ENCODE results near the gene ETS1.

Gene ETS1

DNA sequence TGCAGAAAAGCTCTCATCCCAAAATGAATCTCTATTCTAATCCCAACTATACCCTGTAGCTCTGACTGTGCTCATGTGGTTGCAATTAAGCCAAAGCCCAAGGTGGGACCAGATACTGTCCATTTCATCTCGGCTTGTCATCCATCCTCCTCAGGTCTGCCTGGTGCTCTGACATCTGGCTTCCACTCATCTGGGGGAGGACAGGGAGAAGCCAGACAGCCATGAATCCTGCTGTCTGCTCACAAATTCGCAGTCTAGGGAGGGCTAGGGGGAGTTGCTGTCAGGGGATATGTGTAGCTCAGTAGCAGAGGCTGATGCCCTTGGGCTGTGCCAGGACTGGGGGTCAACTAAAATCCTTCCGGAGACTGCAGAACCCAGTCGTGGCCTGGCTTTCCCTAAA lies 167.1 kb downstream of the ETS1 start:
- Histone ChIP-seq H3K36me3 (no peaks in the 10 kb centered on the region), H3K27me3 (ENCODE audit: insufficient read depth, low read depth, severe bottlenecking) (no peaks in the 10 kb centered on the region), H3K4me3 (ENCODE audit: low read depth, low read length) (no peak overlapping the region), H3K27ac (no peak overlapping the region), H3K9me3 (ENCODE audit: severe bottlenecking) (no peaks in the 10 kb centered on the region)
- DNase-seq = no peak
- TF ChIP-seq, protein P1, sequence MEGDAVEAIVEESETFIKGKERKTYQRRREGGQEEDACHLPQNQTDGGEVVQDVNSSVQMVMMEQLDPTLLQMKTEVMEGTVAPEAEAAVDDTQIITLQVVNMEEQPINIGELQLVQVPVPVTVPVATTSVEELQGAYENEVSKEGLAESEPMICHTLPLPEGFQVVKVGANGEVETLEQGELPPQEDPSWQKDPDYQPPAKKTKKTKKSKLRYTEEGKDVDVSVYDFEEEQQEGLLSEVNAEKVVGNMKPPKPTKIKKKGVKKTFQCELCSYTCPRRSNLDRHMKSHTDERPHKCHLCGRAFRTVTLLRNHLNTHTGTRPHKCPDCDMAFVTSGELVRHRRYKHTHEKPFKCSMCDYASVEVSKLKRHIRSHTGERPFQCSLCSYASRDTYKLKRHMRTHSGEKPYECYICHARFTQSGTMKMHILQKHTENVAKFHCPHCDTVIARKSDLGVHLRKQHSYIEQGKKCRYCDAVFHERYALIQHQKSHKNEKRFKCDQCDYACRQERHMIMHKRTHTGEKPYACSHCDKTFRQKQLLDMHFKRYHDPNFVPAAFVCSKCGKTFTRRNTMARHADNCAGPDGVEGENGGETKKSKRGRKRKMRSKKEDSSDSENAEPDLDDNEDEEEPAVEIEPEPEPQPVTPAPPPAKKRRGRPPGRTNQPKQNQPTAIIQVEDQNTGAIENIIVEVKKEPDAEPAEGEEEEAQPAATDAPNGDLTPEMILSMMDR (IDR thresholded peaks at IDR 0.05; ENCODE audit: low read depth, low read length) = no peak

GRCh38 chr11:128419012-128419767 lies 168.2 kb downstream of the ETS1 start:
- no peak overlapping the region for H3K27ac ChIP-seq
- H3K36me3 ChIP-seq = no peaks in the 10 kb centered on the region
- no peaks in the 10 kb centered on the region for H3K9me3 ChIP-seq (ENCODE audit: severe bottlenecking)
- H3K4me3 ChIP-seq (ENCODE audit: low read depth, low read length) = no peak overlapping the region
- TF ChIP-seq, protein P1 (IDR thresholded peaks at IDR 0.05; ENCODE audit: low read depth, low read length) = no peak
- no peak for DNase-seq
- no peaks in the 10 kb centered on the region for H3K27me3 ChIP-seq (ENCODE audit: insufficient read depth, low read depth, severe bottlenecking)

GRCh38 chr11:128417607-128418324 lies 169.6 kb downstream of the ETS1 start:
- H3K27me3 ChIP-seq (ENCODE audit: insufficient read depth, low read depth, severe bottlenecking) = no peaks in the 10 kb centered on the region
- H3K4me3 ChIP-seq (ENCODE audit: low read depth, low read length) = no peak overlapping the region
- DNase-seq = no peak
- no peak overlapping the region for H3K27ac ChIP-seq
- H3K36me3 ChIP-seq = no peaks in the 10 kb centered on the region
- TF ChIP-seq, protein P1 (IDR thresholded peaks at IDR 0.05; ENCODE audit: low read depth, low read length) = no peak
- H3K9me3 ChIP-seq (ENCODE audit: severe bottlenecking) = no peaks in the 10 kb centered on the region

GRCh38 chr11:128416976-128417375 lies 170.4 kb downstream of the ETS1 start:
- TF ChIP-seq, protein P1 (IDR thresholded peaks at IDR 0.05; ENCODE audit: low read depth, low read length) = no peak
- Histone ChIP-seq H3K27ac (no peak overlapping the region), H3K9me3 (ENCODE audit: severe bottlenecking) (no peaks in the 10 kb centered on the region), H3K27me3 (ENCODE audit: insufficient read depth, low read depth, severe bottlenecking) (no peaks in the 10 kb centered on the region), H3K4me3 (ENCODE audit: low read depth, low read length) (no peak overlapping the region), H3K36me3 (no peaks in the 10 kb centered on the region)
- no peak for DNase-seq

GRCh38 chr11:128415539-128415938 lies 171.8 kb downstream of the ETS1 start:
- no peaks in the 10 kb centered on the region for H3K9me3 ChIP-seq (ENCODE audit: severe bottlenecking)
- no peaks in the 10 kb centered on the region for H3K27me3 ChIP-seq (ENCODE audit: insufficient read depth, low read depth, severe bottlenecking)
- H3K4me3 ChIP-seq (ENCODE audit: low read depth, low read length) = no peak overlapping the region
- TF ChIP-seq, protein P1 (IDR thresholded peaks at IDR 0.05; ENCODE audit: low read depth, low read length) = no peak
- no peak for DNase-seq
- no peak overlapping the region for H3K27ac ChIP-seq
- no peaks in the 10 kb centered on the region for H3K36me3 ChIP-seq

Measured in WERI-Rb-1 (cell line).